MM.1S (cell line): ENCODE measurements around the gene CLGN.

Experiments
- DNase-seq: peaks from one replicate; pipeline ENCODE4 v3.0.0-alpha.2; 2015
- H2AFZ ChIP-seq: fragments of 300-600 bp; sonication (generic); 2 replicates; pipeline ENCODE4 v1.6.0; 2016; ENCODE audit warnings: antibody characterized with exemption, low read length
- H3F3A ChIP-seq: fragments of 300-600 bp; sonication (generic); 2 replicates; pipeline ENCODE4 v1.6.1; 2016; ENCODE audit warnings: mild to moderate bottlenecking, antibody characterized with exemption, low read length, moderate library complexity, mixed read lengths; ENCODE audit not compliant: insufficient read depth
- H3K27ac ChIP-seq: fragments of 300-600 bp; sonication (generic); 2 replicates; pipeline ENCODE4 v1.5.1; 2016; ENCODE audit warnings: mild to moderate bottlenecking, low read length
- H3K27me3 ChIP-seq: fragments of 300-600 bp; sonication (generic); replicated peaks from 2 replicates; pipeline ENCODE4 v1.6.0; 2016; ENCODE audit warnings: low read length; ENCODE audit not compliant: insufficient read depth
- H3K36me3 ChIP-seq: fragments of 300-600 bp; sonication (generic); replicated peaks from 2 replicates; pipeline ENCODE4 v1.6.1; 2016; ENCODE audit warnings: mild to moderate bottlenecking, low read length, mixed read lengths; ENCODE audit not compliant: insufficient read depth
- H3K4me1 ChIP-seq: fragments of 300-600 bp; sonication (generic); 2 replicates; pipeline ENCODE4 v1.6.1; 2016; ENCODE audit warnings: low read length, mixed read lengths
- H3K4me2 ChIP-seq: fragments of 300-600 bp; sonication (generic); 2 replicates; pipeline ENCODE4 v1.6.0; 2016; ENCODE audit warnings: low read depth, low read length
- H3K4me3 ChIP-seq: fragments of 300-600 bp; sonication (generic); 2 replicates; pipeline ENCODE4 v1.5.1; 2016; ENCODE audit warnings: low read length, mixed read lengths
- H3K79me2 ChIP-seq: fragments of 300-600 bp; sonication (generic); 2 replicates; pipeline ENCODE4 v1.6.1; 2016; ENCODE audit warnings: mixed run types, low read length, mixed read lengths
- H3K9ac ChIP-seq: fragments of 300-600 bp; sonication (generic); 2 replicates; pipeline ENCODE4 v1.6.1; 2016; ENCODE audit warnings: low read length, mixed read lengths
- H3K9me2 ChIP-seq: fragments of 300-600 bp; sonication (generic); replicated peaks from 2 replicates; pipeline ENCODE4 v1.6.1; 2016; ENCODE audit warnings: mild to moderate bottlenecking, low read length, mixed read lengths; ENCODE audit not compliant: insufficient read depth
- H3K9me3 ChIP-seq: fragments of 300-600 bp; sonication (generic); replicated peaks from 2 replicates; pipeline ENCODE4 v1.6.1; 2016; ENCODE audit warnings: mild to moderate bottlenecking, low read length, mixed read lengths; ENCODE audit not compliant: insufficient read depth
- H4K20me1 ChIP-seq: fragments of 300-600 bp; sonication (generic); 2 replicates; pipeline ENCODE4 v1.6.1; 2016; ENCODE audit warnings: mild to moderate bottlenecking, low read length, moderate library complexity, mixed read lengths; ENCODE audit not compliant: insufficient read depth
- CTCF ChIP-seq: fragments of 300-600 bp; sonication (generic); IDR thresholded peaks from 2 replicates; pipeline ENCODE4 v1.5.1; 2016; ENCODE audit warnings: antibody characterized with exemption, low read length, mixed read lengths
- EZH2 ChIP-seq: fragments of 300-600 bp; sonication (generic); optimal IDR thresholded peaks from 2 replicates; pipeline ENCODE3; 2017; ENCODE audit warnings: low read depth, mild to moderate bottlenecking, antibody characterized with exemption, low read length, mixed read lengths
- EZH2phosphoT487 ChIP-seq: fragments of 300-600 bp; sonication (generic); IDR thresholded peaks from 2 replicates; pipeline ENCODE4 v1.6.1; 2018; ENCODE audit warnings: antibody characterized with exemption, low read length

The CLGN gene

GRCh38 chr4:140343303-140343702 is 84.1 kb downstream of the CLGN start:
- no peak for DNase-seq
- Histone ChIP-seq H3K27me3 (no peaks in the 10 kb centered on the region), H3K4me3 (no peak overlapping the region), H3F3A (no peaks in the 10 kb centered on the region), H3K9me2 (no peaks in the 10 kb centered on the region), H3K36me3 (no peaks in the 10 kb centered on the region), H3K4me2 (no peak overlapping the region), H3K27ac (no peak overlapping the region), H3K9me3 (no peaks in the 10 kb centered on the region), H2AFZ (no peak overlapping the region), H4K20me1 (no peaks in the 10 kb centered on the region), H3K4me1 (no peaks in the 10 kb centered on the region), H3K9ac (no peak overlapping the region), H3K79me2 (no peaks in the 10 kb centered on the region)
- no peak for TF ChIP-seq CTCF
- TF ChIP-seq EZH2: no peak
- TF ChIP-seq EZH2phosphoT487: no peak

GRCh38 chr4:140342620-140343019 is 84.8 kb downstream of the CLGN start:
- no peak for DNase-seq
- Histone ChIP-seq H3K79me2 (no peaks in the 10 kb centered on the region), H2AFZ (no peak overlapping the region), H4K20me1 (no peaks in the 10 kb centered on the region), H3K9me2 (no peaks in the 10 kb centered on the region), H3K36me3 (no peaks in the 10 kb centered on the region), H3K27me3 (no peaks in the 10 kb centered on the region), H3K27ac (no peak overlapping the region), H3K4me1 (no peaks in the 10 kb centered on the region), H3K9ac (no peak overlapping the region), H3K4me3 (no peak overlapping the region), H3K9me3 (no peaks in the 10 kb centered on the region), H3F3A (no peaks in the 10 kb centered on the region), H3K4me2 (no peak overlapping the region)
- no peak for TF ChIP-seq EZH2phosphoT487
- TF ChIP-seq CTCF: no peak
- no peak for TF ChIP-seq EZH2
